Anterior cingulate cortex (tissue), 58 donors: ENCODE results near the gene TMEFF1.
A peak's percentile ranks its signal among the peaks of the same experiment; 100 is the strongest.

Source experiments
- DNase-seq, 58 donors: peaks; one replicate each; lab custom pipeline; 2025; lab: John Stamatoyannopoulos, UW

The TMEFF1 gene

GRCh38 chr9:100567856-100568255 is 94.9 kb downstream of the TMEFF1 start:
- no peak for DNase-seq

- no peak for DNase-seq
These were observed 100.8 kb downstream of the TMEFF1 start for GRCh38 chr9:100573655-100574260.

GRCh38 chr9:100575006-100575405 is 102.1 kb downstream of the TMEFF1 start:
- DNase-seq, result peak in 3 of 58 donors; percentile 10 to 11 (median 10)

- no peak for DNase-seq
These were observed 102.9 kb downstream of the TMEFF1 start for GRCh38 chr9:100575765-100576386.

- no peak for DNase-seq
These were observed 105.0 kb downstream of the TMEFF1 start, which contains the start of gene CAVIN4 for GRCh38 chr9:100577776-100578448. TSS of gene CAVIN4 (plus strand) at chr9:100578079. CDS start at chr9:100578144, 65 bp downstream.

- no peak for DNase-seq
These were observed 105.7 kb downstream of the TMEFF1 start for GRCh38 chr9:100578610-100579009.

GRCh38 chr9:100579665-100580064 is 106.7 kb downstream of the TMEFF1 start:
- DNase-seq, result no peak

GRCh38 chr9:100580257-100580656 is 107.3 kb downstream of the TMEFF1 start:
- DNase-seq, result no peak

GRCh38 chr9:100581081-100581480 is 108.1 kb downstream of the TMEFF1 start:
- no peak for DNase-seq

GRCh38 chr9:100581661-100582060 is 108.7 kb downstream of the TMEFF1 start:
- DNase-seq, result peak in 4 of 58 donors; percentile 21 to 37 (median 26)

- DNase-seq, result no peak
These were observed 110.3 kb downstream of the TMEFF1 start for GRCh38 chr9:100583014-100583802.

- DNase-seq, result no peak
These were observed 112.0 kb downstream of the TMEFF1 start for GRCh38 chr9:100584951-100585350.

- no peak for DNase-seq
These were observed 113.1 kb downstream of the TMEFF1 start for GRCh38 chr9:100586093-100586492.

- no peak for DNase-seq
These were observed 114.4 kb downstream of the TMEFF1 start for GRCh38 chr9:100587375-100587774.

GRCh38 chr9:100589582-100589981 is 116.6 kb downstream of the TMEFF1 start:
- DNase-seq, result no peak

GRCh38 chr9:100590481-100590880 is 117.5 kb downstream of the TMEFF1 start:
- DNase-seq, result no peak

- DNase-seq, result no peak
These were observed 118.2 kb downstream of the TMEFF1 start for GRCh38 chr9:100591139-100591538.

GRCh38 chr9:100591639-100592412 is 118.9 kb downstream of the TMEFF1 start:
- DNase-seq, result peak in 1 of 58 donors; percentile 7

- peak in 24 of 58 donors; percentile 5 to 84 (median 29) for DNase-seq
These were observed 122.6 kb downstream of the TMEFF1 start for GRCh38 chr9:100595391-100596199.
